HEK293T (cell line): ENCODE data around the gene PROCA1.

Experiments used
- CTCF ChIA-PET: fragments of 350-600 bp; formaldehyde crosslinking; extraction: SDS; loops from one replicate; lab custom pipeline; 2021; ENCODE audit warnings: antibody characterized with exemption, inconsistent platforms; lab: Yijun Ruan, JAX
- POLR2A ChIA-PET: fragments of 350-600 bp; formaldehyde crosslinking; extraction: SDS; loops from one replicate; lab custom pipeline; 2020; ENCODE audit warnings: antibody characterized with exemption, inconsistent platforms; lab: Yijun Ruan, JAX
- DNase-seq: peaks from one replicate; pipeline ENCODE4 v3.0.0; 2012; ENCODE audit warnings: mixed read lengths; ENCODE audit errors: extremely low spot score
- ARNT ChIP-seq: fragments of 450-650 bp; IDR thresholded peaks from 2 replicates; pipeline ENCODE4 v1.6.1; 2017; ENCODE audit warnings: mild to moderate bottlenecking
- BHLHE40 ChIP-seq: fragments of 450-650 bp; IDR thresholded peaks from 2 replicates; pipeline ENCODE4 v1.6.1; 2016; ENCODE audit warnings: mild to moderate bottlenecking, moderate library complexity, borderline replicate concordance
- CTBP1 ChIP-seq: fragments of 450-650 bp; IDR thresholded peaks from 2 replicates; pipeline ENCODE4 v1.6.1; 2016; ENCODE audit warnings: borderline replicate concordance
- ELF4 ChIP-seq: fragments of 450-650 bp; IDR thresholded peaks from 2 replicates; pipeline ENCODE4 v1.6.1; 2017; ENCODE audit warnings: antibody characterized with exemption
- FOXA1 ChIP-seq: fragments of 450-650 bp; IDR thresholded peaks from 2 replicates; pipeline ENCODE4 v1.6.1; 2016; ENCODE audit warnings: mild to moderate bottlenecking
- FOXK2 ChIP-seq: fragments of 450-650 bp; IDR thresholded peaks from 2 replicates; pipeline ENCODE4 v1.6.1; 2016; ENCODE audit warnings: mild to moderate bottlenecking
- FOXM1 ChIP-seq: fragments of 450-650 bp; IDR thresholded peaks from 2 replicates; pipeline ENCODE4 v1.6.1; 2017; ENCODE audit warnings: mild to moderate bottlenecking, borderline replicate concordance
- HDGF ChIP-seq: fragments of 450-650 bp; IDR thresholded peaks from 2 replicates; pipeline ENCODE4 v1.6.1; 2017; ENCODE audit warnings: antibody characterized with exemption, borderline replicate concordance
- L3MBTL2 ChIP-seq: fragments of 450-650 bp; conservative IDR thresholded peaks from 2 replicates; pipeline ENCODE4 v1.6.1; 2016; ENCODE audit warnings: mild to moderate bottlenecking
- LEF1 ChIP-seq: fragments of 450-650 bp; IDR thresholded peaks from 2 replicates; pipeline ENCODE4 v1.6.1; 2017; ENCODE audit warnings: mild to moderate bottlenecking, borderline replicate concordance
- NFRKB ChIP-seq: fragments of 450-650 bp; IDR thresholded peaks from 2 replicates; pipeline ENCODE4 v1.6.1; 2016; ENCODE audit warnings: mild to moderate bottlenecking, moderate library complexity
- SP1 ChIP-seq: fragments of 450-650 bp; IDR thresholded peaks from 2 replicates; pipeline ENCODE4 v1.6.1; 2017
- SUZ12 ChIP-seq: fragments of 450-650 bp; IDR thresholded peaks from 2 replicates; pipeline ENCODE4 v1.6.1; 2016; ENCODE audit warnings: mild to moderate bottlenecking
- TARDBP ChIP-seq: fragments of 450-650 bp; IDR thresholded peaks from 2 replicates; pipeline ENCODE4 v1.6.1; 2016
- ZNF384 ChIP-seq: fragments of 450-650 bp; IDR thresholded peaks from 2 replicates; pipeline ENCODE4 v1.6.1; 2016
- TF ChIP-seq, protein P1 (sequence below): fragments of 450-650 bp; IDR thresholded peaks from 2 replicates; pipeline ENCODE4 v1.6.1; 2016

The PROCA1 gene

DNA sequence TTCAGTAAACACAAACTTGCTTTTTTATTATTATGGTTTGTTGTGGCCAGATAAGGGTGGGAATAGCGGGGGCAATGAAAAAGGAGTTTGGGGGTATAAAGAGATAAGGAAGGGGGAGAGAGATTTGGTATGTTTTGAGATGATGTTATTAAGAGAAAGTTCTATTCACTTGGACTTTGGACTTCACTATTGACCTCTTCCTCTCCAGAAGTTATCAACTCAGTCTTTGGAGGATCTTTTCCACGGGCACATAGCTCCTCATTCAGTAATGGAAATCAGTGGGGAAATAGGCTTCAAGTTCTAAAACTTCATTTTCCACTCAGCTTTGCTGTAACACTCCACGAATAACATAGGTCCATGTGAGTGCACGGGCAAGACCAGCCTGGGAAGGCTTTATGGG, 23.2 kb downstream of the PROCA1 start:
- TF ChIP-seq ELF4 (no peak), ARNT (no peak), SUZ12 (no peak), FOXA1 (no peak), FOXM1 (no peak), SP1 (no peak), LEF1 (no peak), BHLHE40 (no peak), NFRKB (no peak), CTBP1 (no peak), TARDBP (no peak), L3MBTL2 (no peak), HDGF (no peak), FOXK2 (no peak), ZNF384 (no peak)
- TF ChIP-seq, protein P1, sequence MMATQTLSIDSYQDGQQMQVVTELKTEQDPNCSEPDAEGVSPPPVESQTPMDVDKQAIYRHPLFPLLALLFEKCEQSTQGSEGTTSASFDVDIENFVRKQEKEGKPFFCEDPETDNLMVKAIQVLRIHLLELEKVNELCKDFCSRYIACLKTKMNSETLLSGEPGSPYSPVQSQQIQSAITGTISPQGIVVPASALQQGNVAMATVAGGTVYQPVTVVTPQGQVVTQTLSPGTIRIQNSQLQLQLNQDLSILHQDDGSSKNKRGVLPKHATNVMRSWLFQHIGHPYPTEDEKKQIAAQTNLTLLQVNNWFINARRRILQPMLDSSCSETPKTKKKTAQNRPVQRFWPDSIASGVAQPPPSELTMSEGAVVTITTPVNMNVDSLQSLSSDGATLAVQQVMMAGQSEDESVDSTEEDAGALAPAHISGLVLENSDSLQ, result no peak
- ChIA-PET POLR2A (interaction anchor here (0.6 to 1.1 kb wide), 2 partner anchors 23 to 31 kb away, joined by 3 read pairs; partner anchors contain the start of genes PROCA1 and RPL23A), CTCF (interaction anchor here (0.6 kb wide), 1 partner anchor 16 kb away, joined by 3 read pairs; no protein-coding TSS in a partner anchor)
- no peak for DNase-seq

DNA sequence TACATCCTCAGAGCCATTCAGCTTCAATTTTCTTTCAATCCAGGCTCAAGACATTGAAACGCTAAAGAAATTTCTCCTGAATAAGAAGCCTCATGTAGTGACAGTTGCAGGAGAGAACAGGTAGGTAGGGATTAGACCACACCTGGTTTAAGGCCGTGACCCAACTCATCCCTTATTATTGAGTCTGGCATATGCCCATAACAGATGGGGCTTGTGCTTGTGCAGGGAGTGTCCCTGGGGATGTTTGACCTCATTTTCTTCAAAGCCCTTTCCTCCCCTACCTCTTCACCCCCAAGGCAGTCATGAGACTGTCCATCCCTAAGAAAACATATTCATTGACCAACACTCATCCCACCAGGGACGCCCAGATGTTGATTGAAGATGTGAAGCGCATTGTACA, 25.4 kb downstream of the PROCA1 start:
- ChIA-PET CTCF (interaction anchor here (0.6 kb wide), 1 partner anchor 39 kb away, joined by 6 read pairs; no protein-coding TSS in a partner anchor), POLR2A (interaction anchor here (0.6 kb wide), 1 partner anchor 9 kb away, joined by 3 read pairs; no protein-coding TSS in a partner anchor)
- no peak for DNase-seq

DNA sequence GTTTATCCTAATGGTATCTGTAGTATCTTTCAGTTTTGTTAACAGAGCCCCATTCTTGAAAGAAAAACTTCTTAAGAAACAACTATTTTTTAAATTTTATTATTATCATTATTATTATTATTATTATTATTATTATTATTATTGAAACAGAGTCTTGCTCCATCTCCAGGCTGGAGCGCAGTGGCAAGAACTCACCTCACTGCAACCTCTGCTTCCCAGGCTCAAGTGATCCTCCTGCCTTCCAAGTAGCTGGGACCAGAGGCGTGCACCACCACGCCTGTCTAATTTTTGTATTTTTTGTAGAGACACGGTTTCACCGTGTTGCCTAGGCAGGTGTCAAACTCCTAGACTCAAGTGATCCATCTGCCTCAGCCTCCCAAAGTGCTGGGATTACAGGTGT, 26.3 kb downstream of the PROCA1 start:
- DNase-seq, result no peak
- ChIA-PET CTCF (interaction anchor here (0.7 kb wide), 1 partner anchor 15 kb away, joined by 3 read pairs; no protein-coding TSS in a partner anchor), POLR2A (interaction anchor here (2.0 kb wide), 1 partner anchor 36 kb away, joined by 4 read pairs; no protein-coding TSS in a partner anchor)
- no peak for TF ChIP-seq FOXM1
- TF ChIP-seq SUZ12, result no peak
- TF ChIP-seq ZNF384, result no peak
- no peak for TF ChIP-seq TARDBP
- no peak for TF ChIP-seq L3MBTL2
- TF ChIP-seq FOXK2, result no peak
- no peak for TF ChIP-seq CTBP1
- no peak for TF ChIP-seq HDGF

More for the DNA sequence above, 25.4 kb downstream of the PROCA1 start:
- TF ChIP-seq ELF4, result no peak
- TF ChIP-seq ZNF384, result no peak
- TF ChIP-seq FOXA1, result no peak
- TF ChIP-seq, protein P1, result no peak
- no peak for TF ChIP-seq SP1
- no peak for TF ChIP-seq FOXM1
- no peak for TF ChIP-seq TARDBP
- no peak for TF ChIP-seq L3MBTL2
- no peak for TF ChIP-seq SUZ12
- TF ChIP-seq LEF1, result no peak
- no peak for TF ChIP-seq NFRKB
- no peak for TF ChIP-seq FOXK2
- no peak for TF ChIP-seq HDGF
- TF ChIP-seq BHLHE40, result no peak
- TF ChIP-seq ARNT, result no peak
- no peak for TF ChIP-seq CTBP1

DNA sequence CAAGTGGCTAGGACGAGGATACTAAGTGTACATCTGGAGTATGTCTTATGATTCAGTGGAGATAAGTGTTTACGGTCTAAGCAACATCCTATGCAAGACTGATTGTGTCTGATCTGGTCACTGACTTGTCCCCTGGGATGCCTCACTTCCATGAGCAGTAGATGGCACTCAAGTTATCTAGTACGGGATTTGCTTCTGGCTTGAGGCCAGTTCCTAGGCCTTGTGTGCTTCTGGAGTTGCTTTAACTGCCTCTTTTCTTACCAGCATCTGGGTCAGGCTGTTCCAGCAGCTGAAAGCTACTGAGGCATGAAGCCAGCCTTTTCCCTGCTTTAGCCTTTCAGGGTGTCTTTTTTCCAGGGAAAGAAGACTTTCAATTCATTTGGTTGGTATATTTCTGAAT, 26.7 kb downstream of the PROCA1 start:
- ChIA-PET CTCF (no interaction called here), POLR2A (interaction anchor here (2.0 kb wide), 1 partner anchor 36 kb away, joined by 4 read pairs; no protein-coding TSS in a partner anchor)
- no peak for DNase-seq
- no peak for TF ChIP-seq CTBP1

DNA sequence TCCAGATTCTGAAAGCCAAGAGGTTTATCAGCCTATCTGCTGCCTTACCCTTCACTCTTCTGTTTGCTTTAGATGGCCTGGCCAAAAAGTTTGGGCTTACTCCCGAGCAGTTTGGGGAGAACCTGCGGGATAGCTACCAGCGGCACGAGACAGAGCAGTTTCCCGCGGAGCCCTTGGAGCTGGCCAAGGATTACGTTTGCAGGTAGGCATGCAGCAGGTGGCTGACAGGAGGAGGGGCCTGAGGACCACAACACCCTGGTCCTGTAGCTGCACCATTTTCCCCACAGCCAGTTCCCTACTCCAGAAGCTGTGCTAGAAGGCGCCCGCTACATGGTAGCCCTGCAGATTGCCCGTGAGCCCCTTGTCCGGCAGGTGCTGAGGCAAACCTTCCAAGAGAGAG, 29.0 kb downstream of the PROCA1 start:
- ChIA-PET POLR2A (interaction anchor here (1.2 to 4.1 kb wide), 4 partner anchors 11 to 37 kb away, joined by 3 to 14 read pairs (median 8); partner anchors contain the start of genes PROCA1, RPL23A, SDF2 and SUPT6H), CTCF (no interaction called here)
- TF ChIP-seq HDGF, result no peak
- TF ChIP-seq TARDBP, result no peak
- TF ChIP-seq ELF4, result no peak
- TF ChIP-seq CTBP1, result no peak
- TF ChIP-seq L3MBTL2, result no peak
- TF ChIP-seq ZNF384, result no peak
- no peak for DNase-seq

DNA sequence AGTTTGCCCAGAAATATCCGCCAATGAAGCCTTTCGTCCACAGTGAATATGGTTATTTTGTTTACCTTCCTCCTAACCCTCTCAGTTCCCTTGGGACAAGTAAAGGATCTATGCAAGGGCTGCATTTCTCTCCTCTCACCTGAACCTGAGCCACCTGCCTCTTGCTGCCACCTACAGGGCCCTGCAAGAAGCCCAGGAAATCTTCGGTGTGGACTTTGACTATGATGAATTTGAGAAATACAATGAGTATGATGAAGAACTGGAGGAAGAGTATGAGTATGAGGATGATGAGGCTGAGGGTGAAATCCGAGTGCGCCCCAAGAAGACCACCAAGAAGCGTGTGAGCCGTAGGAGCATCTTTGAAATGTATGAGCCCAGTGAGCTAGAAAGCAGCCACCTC, 35.7 kb downstream of the PROCA1 start:
- CTCF ChIA-PET, result interaction anchor here (0.5 to 0.6 kb wide), 2 partner anchors 21 to 29 kb away, joined by 3 read pairs; no protein-coding TSS in a partner anchor

DNA sequence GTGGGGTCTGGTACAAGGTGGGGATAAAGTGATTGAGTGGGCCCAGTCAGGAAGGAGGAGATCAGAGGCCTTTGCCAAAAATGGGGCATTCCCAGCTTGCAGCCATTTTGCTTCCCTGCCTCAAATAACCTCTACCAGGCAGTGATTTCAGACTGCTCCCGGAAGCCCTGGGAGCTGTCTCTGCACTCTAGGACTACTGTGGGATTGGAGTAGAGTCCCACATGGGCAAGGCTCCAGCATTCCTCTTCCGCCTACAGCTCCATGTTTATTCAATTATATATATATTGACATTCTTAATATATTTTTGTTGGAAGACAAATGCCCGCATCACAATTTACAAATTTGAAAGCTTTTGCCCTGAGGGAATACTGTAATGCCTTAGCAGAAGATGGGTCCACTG, 36.2 kb downstream of the PROCA1 start:
- ChIA-PET CTCF (interaction anchor here (0.6 to 0.8 kb wide), 2 partner anchors 22 to 28 kb away, joined by 3 to 4 read pairs; no protein-coding TSS in a partner anchor), POLR2A (interaction anchor here (1.1 to 1.7 kb wide), 4 partner anchors 10 to 44 kb away, joined by 3 to 5 read pairs (median 4); partner anchors contain the start of genes RPL23A, SDF2 and SUPT6H)
- TF ChIP-seq LEF1 (no peak), SUZ12 (no peak), CTBP1 (no peak), TARDBP (no peak), SP1 (no peak), FOXK2 (no peak), NFRKB (no peak), ELF4 (no peak), FOXM1 (no peak), FOXA1 (no peak)
- TF ChIP-seq, protein P1, result no peak
- no peak for DNase-seq

More for the DNA sequence above, 35.7 kb downstream of the PROCA1 start:
- no peak for TF ChIP-seq FOXA1
- TF ChIP-seq L3MBTL2, result no peak
- TF ChIP-seq SP1, result no peak
- no peak for DNase-seq
- POLR2A ChIA-PET, result interaction anchor here (1.3 to 1.7 kb wide), 2 partner anchors 18 to 43 kb away, joined by 4 to 5 read pairs; partner anchors contain the start of gene RPL23A
